Measurements from ENCODE around the gene FPR3. TPM values are rescaled to one million over a fixed set of nuclear protein-coding genes. Genes with fewer than 3 reads are reported as not detected.

The FPR3 gene
- total and polyA plus RNA-seq, 2 donors (not counting 1 experiment from before 2014, with no cell fraction given): not detected

DNA sequence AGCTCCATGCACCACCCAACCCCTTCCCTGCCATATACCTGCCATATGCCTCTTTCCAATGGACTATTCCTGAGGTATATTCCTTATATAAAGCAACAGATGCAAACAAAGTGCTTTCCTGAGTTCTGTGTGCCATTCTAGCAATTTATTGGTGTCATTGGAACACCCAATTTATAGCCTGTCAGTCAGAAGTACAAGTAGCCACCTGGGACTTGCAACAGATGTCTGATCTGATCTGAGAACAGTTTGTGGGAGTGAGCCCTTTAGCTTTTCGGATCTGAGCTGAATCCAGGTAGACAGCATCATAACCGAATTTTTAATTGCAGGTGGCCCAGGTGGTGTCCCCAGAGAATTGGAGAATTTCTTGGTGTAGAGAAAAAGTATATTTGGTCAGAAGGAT is 963 bp upstream of the FPR3 start:
- Histone ChIP-seq H4K20me1 (ENCODE audit: control insufficient read depth, extremely low read depth, insufficient read depth, low read length) (no peaks in the 10 kb centered on the region), H3K27ac (ENCODE audit: insufficient read depth, low read length) (no peak overlapping the region), H3K9me3 (ENCODE audit: control insufficient read depth, insufficient read depth, low read depth, low read length) (no peaks in the 10 kb centered on the region), H3K4me2 (ENCODE audit: extremely low read depth, insufficient read depth, low read length) (no peak overlapping the region), H3K27me3 (ENCODE audit: control insufficient read depth, insufficient read depth, low read length) (no peaks in the 10 kb centered on the region), H2AFZ (ENCODE audit: low read length) (no peak overlapping the region), H3K9ac (ENCODE audit: insufficient read depth, low read length) (no peak overlapping the region), H3K79me2 (ENCODE audit: control insufficient read depth, insufficient read depth, low read length) (no peaks in the 10 kb centered on the region), H3K4me1 (ENCODE audit: control insufficient read depth, extremely low read depth, insufficient read depth, low read length) (no peaks in the 10 kb centered on the region), H3K4me3 (replicated peaks in 1 of 4; ENCODE audit: control extremely low read depth in 1 of 4, insufficient read depth in 1 of 4, low read depth in 3 of 4, low read length in 4 of 4) (no peak overlapping the region), H3K36me3 (ENCODE audit: control insufficient read depth, insufficient read depth, low read length) (no peaks in the 10 kb centered on the region)
- TF ChIP-seq, protein P1, sequence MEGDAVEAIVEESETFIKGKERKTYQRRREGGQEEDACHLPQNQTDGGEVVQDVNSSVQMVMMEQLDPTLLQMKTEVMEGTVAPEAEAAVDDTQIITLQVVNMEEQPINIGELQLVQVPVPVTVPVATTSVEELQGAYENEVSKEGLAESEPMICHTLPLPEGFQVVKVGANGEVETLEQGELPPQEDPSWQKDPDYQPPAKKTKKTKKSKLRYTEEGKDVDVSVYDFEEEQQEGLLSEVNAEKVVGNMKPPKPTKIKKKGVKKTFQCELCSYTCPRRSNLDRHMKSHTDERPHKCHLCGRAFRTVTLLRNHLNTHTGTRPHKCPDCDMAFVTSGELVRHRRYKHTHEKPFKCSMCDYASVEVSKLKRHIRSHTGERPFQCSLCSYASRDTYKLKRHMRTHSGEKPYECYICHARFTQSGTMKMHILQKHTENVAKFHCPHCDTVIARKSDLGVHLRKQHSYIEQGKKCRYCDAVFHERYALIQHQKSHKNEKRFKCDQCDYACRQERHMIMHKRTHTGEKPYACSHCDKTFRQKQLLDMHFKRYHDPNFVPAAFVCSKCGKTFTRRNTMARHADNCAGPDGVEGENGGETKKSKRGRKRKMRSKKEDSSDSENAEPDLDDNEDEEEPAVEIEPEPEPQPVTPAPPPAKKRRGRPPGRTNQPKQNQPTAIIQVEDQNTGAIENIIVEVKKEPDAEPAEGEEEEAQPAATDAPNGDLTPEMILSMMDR (conservative IDR thresholded peaks at IDR 0.05 in 1 of 2, IDR thresholded peaks at IDR 0.05 in 1 of 2; ENCODE audit: low read depth in 1 of 2, low read length in 2 of 2): no peak
- TF ChIP-seq EZH2 (IDR thresholded peaks at IDR 0.05; ENCODE audit: low read length, missing control alignments): no peak
- no peak for DNase-seq (ENCODE audit: low read depth in 2 of 2)

DNA sequence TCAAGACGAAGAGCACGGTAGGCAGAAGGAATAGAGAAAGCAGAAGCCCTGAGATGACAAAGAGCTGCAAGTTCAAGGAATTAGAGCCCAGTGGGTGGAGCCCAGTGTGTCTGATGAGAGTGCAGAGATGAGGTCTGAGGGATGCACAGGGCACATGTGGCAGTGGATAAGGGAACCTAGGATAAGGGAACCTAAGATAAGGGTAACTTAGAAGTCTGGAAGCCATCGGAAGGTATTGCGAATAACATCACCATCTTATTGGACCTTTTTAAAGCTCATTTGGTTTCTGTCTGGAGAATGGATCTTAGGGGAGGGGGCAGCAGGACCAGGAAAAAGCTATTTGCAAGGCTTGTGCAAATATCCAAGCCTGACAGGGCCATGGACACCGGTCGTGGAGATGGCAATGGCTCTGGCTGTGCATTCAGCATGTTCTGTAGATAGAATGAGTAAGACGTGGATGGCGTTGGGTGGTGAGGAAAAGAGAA is 1.3 kb downstream of the FPR3 start:
- no peaks in the 10 kb centered on the region for H3K79me2 ChIP-seq (ENCODE audit: control insufficient read depth, insufficient read depth, low read length)
- TF ChIP-seq EZH2 (IDR thresholded peaks at IDR 0.05; ENCODE audit: low read length, missing control alignments): no peak
- TF ChIP-seq, protein P1 (conservative IDR thresholded peaks at IDR 0.05 in 1 of 2, IDR thresholded peaks at IDR 0.05 in 1 of 2; ENCODE audit: low read depth in 1 of 2, low read length in 2 of 2): no peak
- H3K36me3 ChIP-seq (ENCODE audit: control insufficient read depth, insufficient read depth, low read length): no peaks in the 10 kb centered on the region
- peaks cover 5% of the 10 kb centered on the region for H3K4me1 ChIP-seq (ENCODE audit: control insufficient read depth, extremely low read depth, insufficient read depth, low read length)
- H3K4me3 ChIP-seq (replicated peaks in 1 of 4; ENCODE audit: control extremely low read depth in 1 of 4, insufficient read depth in 1 of 4, low read depth in 3 of 4, low read length in 4 of 4): no peak overlapping the region
- no peaks in the 10 kb centered on the region for H4K20me1 ChIP-seq (ENCODE audit: control insufficient read depth, extremely low read depth, insufficient read depth, low read length)
- H3K27me3 ChIP-seq (ENCODE audit: control insufficient read depth, insufficient read depth, low read length): no peaks in the 10 kb centered on the region
- H3K9ac ChIP-seq (ENCODE audit: insufficient read depth, low read length): no peak overlapping the region
- no peaks in the 10 kb centered on the region for H3K9me3 ChIP-seq (ENCODE audit: control insufficient read depth, insufficient read depth, low read depth, low read length)
- H3K4me2 ChIP-seq (ENCODE audit: extremely low read depth, insufficient read depth, low read length): no peak overlapping the region
- no peak overlapping the region for H2AFZ ChIP-seq (ENCODE audit: low read length)
- no peak overlapping the region for H3K27ac ChIP-seq (ENCODE audit: insufficient read depth, low read length)
- no peak for DNase-seq (ENCODE audit: low read depth in 2 of 2)

DNA sequence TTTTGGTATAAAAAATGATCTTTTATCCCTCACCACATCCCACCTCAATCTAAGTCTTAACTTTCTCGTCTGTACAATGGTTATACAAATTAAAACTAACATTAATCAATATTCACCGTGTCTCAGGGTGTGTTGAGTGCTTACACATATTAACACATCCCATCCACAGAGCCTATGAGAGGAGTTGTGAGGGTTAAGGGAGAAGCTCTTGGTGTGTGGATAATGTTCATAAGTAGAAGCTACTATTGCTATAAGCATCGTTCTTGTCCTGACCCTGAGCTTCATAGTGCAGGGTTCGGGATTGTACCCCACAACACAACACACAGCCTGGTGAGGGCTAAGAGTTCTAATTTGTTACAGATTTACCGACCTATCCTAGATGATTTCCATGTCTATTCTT is 2.5 kb downstream of the FPR3 start:
- H4K20me1 ChIP-seq (ENCODE audit: control insufficient read depth, extremely low read depth, insufficient read depth, low read length): no peaks in the 10 kb centered on the region
- H3K4me2 ChIP-seq (ENCODE audit: extremely low read depth, insufficient read depth, low read length): no peak overlapping the region
- no peak for DNase-seq (ENCODE audit: low read depth in 2 of 2)
- no peaks in the 10 kb centered on the region for H3K9me3 ChIP-seq (ENCODE audit: control insufficient read depth, insufficient read depth, low read depth, low read length)
- H3K79me2 ChIP-seq (ENCODE audit: control insufficient read depth, insufficient read depth, low read length): no peaks in the 10 kb centered on the region
- no peak overlapping the region for H3K27ac ChIP-seq (ENCODE audit: insufficient read depth, low read length)
- no peaks in the 10 kb centered on the region for H3K36me3 ChIP-seq (ENCODE audit: control insufficient read depth, insufficient read depth, low read length)
- H2AFZ ChIP-seq (ENCODE audit: low read length): no peak overlapping the region
- no peak overlapping the region for H3K4me3 ChIP-seq (replicated peaks in 1 of 4; ENCODE audit: control extremely low read depth in 1 of 4, insufficient read depth in 1 of 4, low read depth in 3 of 4, low read length in 4 of 4)
- no peak overlapping the region for H3K9ac ChIP-seq (ENCODE audit: insufficient read depth, low read length)
- TF ChIP-seq, protein P1 (conservative IDR thresholded peaks at IDR 0.05 in 1 of 2, IDR thresholded peaks at IDR 0.05 in 1 of 2; ENCODE audit: low read depth in 1 of 2, low read length in 2 of 2): no peak
- TF ChIP-seq EZH2 (IDR thresholded peaks at IDR 0.05; ENCODE audit: low read length, missing control alignments): no peak
- no peaks in the 10 kb centered on the region for H3K27me3 ChIP-seq (ENCODE audit: control insufficient read depth, insufficient read depth, low read length)
- peaks cover 5% of the 10 kb centered on the region for H3K4me1 ChIP-seq (ENCODE audit: control insufficient read depth, extremely low read depth, insufficient read depth, low read length)
